ENCODE measurements around the gene C1orf50. TPM values are rescaled to one million over a fixed set of nuclear protein-coding genes. Genes with fewer than 3 reads are reported as not detected.

The C1orf50 gene
- total RNA-seq, 1 donor from 2014 or later: 13.6 TPM

- H3K27ac Mint-ChIP-seq (ENCODE audit: unreplicated experiment): no peak overlapping the region
- no peaks in the 10 kb centered on the region for H3K27me3 Mint-ChIP-seq (ENCODE audit: low read depth)
- no peak overlapping the region for H3K4me3 Mint-ChIP-seq
- H3K4me1 Mint-ChIP-seq: no peaks in the 10 kb centered on the region
- TF ChIP-seq CTCF (conservative IDR thresholded peaks at IDR 0.05): no peak
- no peaks in the 10 kb centered on the region for H3K36me3 Mint-ChIP-seq (ENCODE audit: low read depth)
- no peak for DNase-seq (ENCODE audit: low read depth, low spot score)
- H3K9me3 Mint-ChIP-seq: no peaks in the 10 kb centered on the region
Observed at GRCh38 chr1:42730002-42730401, 37.0 kb upstream of the C1orf50 start.

GRCh38 chr1:42730988-42731387 lies 36.1 kb upstream of the C1orf50 start:
- H3K4me1 Mint-ChIP-seq: no peaks in the 10 kb centered on the region

DNA sequence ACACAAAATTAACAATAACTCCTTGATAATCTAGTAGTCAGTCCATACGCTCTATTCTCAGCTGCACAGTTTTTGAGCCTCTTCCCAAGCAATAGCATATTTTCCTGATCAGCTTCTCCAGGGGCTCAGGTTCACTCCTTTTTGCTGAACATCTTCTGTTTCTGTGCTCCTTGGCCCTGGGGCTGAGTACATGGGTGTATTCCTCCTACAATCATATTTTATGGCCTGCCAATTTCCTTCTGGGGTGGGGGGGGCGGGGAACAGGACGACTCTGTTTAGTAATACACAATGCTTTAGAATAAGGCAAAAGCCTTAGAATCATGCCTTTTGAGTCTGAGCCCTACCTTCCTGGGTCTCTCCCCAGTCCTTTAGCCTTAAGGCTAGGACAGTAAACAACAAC lies 35.5 kb upstream of the C1orf50 start:
- no peak overlapping the region for H3K27ac Mint-ChIP-seq (ENCODE audit: unreplicated experiment)
- TF ChIP-seq CTCF (conservative IDR thresholded peaks at IDR 0.05): no peak
- H3K4me3 Mint-ChIP-seq: no peak overlapping the region
- H3K36me3 Mint-ChIP-seq (ENCODE audit: low read depth): no peaks in the 10 kb centered on the region
- no peaks in the 10 kb centered on the region for H3K27me3 Mint-ChIP-seq (ENCODE audit: low read depth)
- H3K4me1 Mint-ChIP-seq: no peaks in the 10 kb centered on the region
- no peak for DNase-seq (ENCODE audit: low read depth, low spot score)
- H3K9me3 Mint-ChIP-seq: no peaks in the 10 kb centered on the region

More at GRCh38 chr1:42730988-42731387, 36.1 kb upstream of the C1orf50 start:
- no peaks in the 10 kb centered on the region for H3K9me3 Mint-ChIP-seq
- no peaks in the 10 kb centered on the region for H3K36me3 Mint-ChIP-seq (ENCODE audit: low read depth)
- no peak for TF ChIP-seq CTCF (conservative IDR thresholded peaks at IDR 0.05)
- no peak overlapping the region for H3K4me3 Mint-ChIP-seq
- no peak overlapping the region for H3K27ac Mint-ChIP-seq (ENCODE audit: unreplicated experiment)
- no peaks in the 10 kb centered on the region for H3K27me3 Mint-ChIP-seq (ENCODE audit: low read depth)
- no peak for DNase-seq (ENCODE audit: low read depth, low spot score)

DNA sequence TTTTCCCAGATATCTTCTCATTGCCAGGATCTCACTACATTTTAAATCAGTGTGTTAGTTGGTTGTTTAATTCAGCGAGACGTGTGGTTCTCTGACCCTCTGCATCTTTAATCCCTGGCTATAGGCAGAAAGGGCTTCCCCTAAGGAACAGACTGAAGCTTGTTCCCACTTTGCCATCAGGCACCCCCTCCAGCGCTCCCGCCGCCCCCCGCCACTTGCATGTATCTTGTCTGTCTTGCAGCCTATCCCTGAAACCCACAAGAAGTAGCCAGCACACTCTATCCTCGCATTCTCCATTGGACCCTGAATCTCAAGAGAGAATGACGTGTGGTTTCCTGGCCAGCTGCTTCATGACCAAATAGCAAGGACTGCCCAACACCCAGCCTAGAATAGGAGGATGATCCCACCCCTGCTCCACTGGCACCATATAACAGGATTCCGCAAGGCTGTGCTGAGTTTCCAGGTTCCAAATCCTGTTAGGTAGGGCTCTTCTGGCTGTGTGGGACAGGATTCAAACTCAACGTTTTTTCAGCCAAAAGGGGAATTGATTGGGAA lies 34.8 kb upstream of the C1orf50 start:
- Mint-ChIP-seq H3K27me3 (ENCODE audit: low read depth) (no peaks in the 10 kb centered on the region), H3K4me3 (no peak overlapping the region), H3K9me3 (no peaks in the 10 kb centered on the region), H3K36me3 (ENCODE audit: low read depth) (no peaks in the 10 kb centered on the region), H3K27ac (ENCODE audit: unreplicated experiment) (no peak overlapping the region), H3K4me1 (no peaks in the 10 kb centered on the region)
- TF ChIP-seq CTCF (conservative IDR thresholded peaks at IDR 0.05): no peak
- DNase-seq (ENCODE audit: low read depth, low spot score): no peak

GRCh38 chr1:42733415-42734200 lies 33.4 kb upstream of the C1orf50 start:
- H3K9me3 Mint-ChIP-seq: no peaks in the 10 kb centered on the region
- DNase-seq (ENCODE audit: low read depth, low spot score): no peak
- no peaks in the 10 kb centered on the region for H3K4me1 Mint-ChIP-seq
- H3K27ac Mint-ChIP-seq (ENCODE audit: unreplicated experiment): no peak overlapping the region
- no peaks in the 10 kb centered on the region for H3K27me3 Mint-ChIP-seq (ENCODE audit: low read depth)
- TF ChIP-seq CTCF (conservative IDR thresholded peaks at IDR 0.05): no peak
- no peak overlapping the region for H3K4me3 Mint-ChIP-seq
- H3K36me3 Mint-ChIP-seq (ENCODE audit: low read depth): no peaks in the 10 kb centered on the region
